ENCODE measurements around the gene LTC4S.

DNA sequence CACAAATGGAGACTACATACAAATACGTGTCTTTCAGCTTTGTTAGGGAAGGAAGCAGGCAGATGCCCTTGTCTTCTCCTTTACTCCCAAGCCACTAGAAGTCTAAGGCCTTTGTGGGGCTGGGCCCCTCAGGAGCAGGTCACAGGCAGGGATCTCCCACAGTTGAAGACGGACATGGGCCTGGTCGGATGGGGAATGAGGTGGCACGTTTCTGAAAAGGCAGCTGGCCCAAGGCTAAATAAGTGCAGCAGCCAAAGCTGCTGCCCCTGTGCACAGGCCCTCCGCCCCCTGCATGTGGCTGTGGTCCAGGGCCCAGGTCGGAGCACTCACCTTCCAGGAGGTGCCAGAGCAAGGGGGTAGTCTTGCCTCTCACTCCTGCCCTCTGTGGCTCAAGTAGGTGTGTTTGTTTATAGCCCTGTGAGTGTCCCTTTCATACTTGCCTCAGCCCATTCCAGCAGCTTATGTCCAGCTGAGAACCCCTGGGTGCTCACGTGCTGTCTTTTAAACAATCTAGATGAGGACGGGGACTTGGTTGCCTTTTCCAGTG, 28.7 kb downstream of the LTC4S start:
- TF ChIP-seq, protein P1, sequence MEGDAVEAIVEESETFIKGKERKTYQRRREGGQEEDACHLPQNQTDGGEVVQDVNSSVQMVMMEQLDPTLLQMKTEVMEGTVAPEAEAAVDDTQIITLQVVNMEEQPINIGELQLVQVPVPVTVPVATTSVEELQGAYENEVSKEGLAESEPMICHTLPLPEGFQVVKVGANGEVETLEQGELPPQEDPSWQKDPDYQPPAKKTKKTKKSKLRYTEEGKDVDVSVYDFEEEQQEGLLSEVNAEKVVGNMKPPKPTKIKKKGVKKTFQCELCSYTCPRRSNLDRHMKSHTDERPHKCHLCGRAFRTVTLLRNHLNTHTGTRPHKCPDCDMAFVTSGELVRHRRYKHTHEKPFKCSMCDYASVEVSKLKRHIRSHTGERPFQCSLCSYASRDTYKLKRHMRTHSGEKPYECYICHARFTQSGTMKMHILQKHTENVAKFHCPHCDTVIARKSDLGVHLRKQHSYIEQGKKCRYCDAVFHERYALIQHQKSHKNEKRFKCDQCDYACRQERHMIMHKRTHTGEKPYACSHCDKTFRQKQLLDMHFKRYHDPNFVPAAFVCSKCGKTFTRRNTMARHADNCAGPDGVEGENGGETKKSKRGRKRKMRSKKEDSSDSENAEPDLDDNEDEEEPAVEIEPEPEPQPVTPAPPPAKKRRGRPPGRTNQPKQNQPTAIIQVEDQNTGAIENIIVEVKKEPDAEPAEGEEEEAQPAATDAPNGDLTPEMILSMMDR (IDR thresholded peaks at IDR 0.05): no peak
- TF ChIP-seq POLR2A (IDR thresholded peaks at IDR 0.05; ENCODE audit: low read length) (0 out of 2 replicates have a peak, but pooled peaks have one; percentile 21), RAD21 (conservative IDR thresholded peaks at IDR 0.05 in 1 of 2, IDR thresholded peaks at IDR 0.05 in 1 of 2) (no peak), MAZ (IDR thresholded peaks at IDR 0.05; ENCODE audit: borderline replicate concordance, low read depth, low read length) (no peak), MAFK (IDR thresholded peaks at IDR 0.05; ENCODE audit: partially characterized antibody) (no peak)
- TF ChIP-seq, protein P2, sequence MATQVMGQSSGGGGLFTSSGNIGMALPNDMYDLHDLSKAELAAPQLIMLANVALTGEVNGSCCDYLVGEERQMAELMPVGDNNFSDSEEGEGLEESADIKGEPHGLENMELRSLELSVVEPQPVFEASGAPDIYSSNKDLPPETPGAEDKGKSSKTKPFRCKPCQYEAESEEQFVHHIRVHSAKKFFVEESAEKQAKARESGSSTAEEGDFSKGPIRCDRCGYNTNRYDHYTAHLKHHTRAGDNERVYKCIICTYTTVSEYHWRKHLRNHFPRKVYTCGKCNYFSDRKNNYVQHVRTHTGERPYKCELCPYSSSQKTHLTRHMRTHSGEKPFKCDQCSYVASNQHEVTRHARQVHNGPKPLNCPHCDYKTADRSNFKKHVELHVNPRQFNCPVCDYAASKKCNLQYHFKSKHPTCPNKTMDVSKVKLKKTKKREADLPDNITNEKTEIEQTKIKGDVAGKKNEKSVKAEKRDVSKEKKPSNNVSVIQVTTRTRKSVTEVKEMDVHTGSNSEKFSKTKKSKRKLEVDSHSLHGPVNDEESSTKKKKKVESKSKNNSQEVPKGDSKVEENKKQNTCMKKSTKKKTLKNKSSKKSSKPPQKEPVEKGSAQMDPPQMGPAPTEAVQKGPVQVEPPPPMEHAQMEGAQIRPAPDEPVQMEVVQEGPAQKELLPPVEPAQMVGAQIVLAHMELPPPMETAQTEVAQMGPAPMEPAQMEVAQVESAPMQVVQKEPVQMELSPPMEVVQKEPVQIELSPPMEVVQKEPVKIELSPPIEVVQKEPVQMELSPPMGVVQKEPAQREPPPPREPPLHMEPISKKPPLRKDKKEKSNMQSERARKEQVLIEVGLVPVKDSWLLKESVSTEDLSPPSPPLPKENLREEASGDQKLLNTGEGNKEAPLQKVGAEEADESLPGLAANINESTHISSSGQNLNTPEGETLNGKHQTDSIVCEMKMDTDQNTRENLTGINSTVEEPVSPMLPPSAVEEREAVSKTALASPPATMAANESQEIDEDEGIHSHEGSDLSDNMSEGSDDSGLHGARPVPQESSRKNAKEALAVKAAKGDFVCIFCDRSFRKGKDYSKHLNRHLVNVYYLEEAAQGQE (IDR thresholded peaks at IDR 0.05): no peak
